K562 (cell line): Measurements from ENCODE around the gene HGS. TPM values are rescaled to one million over a fixed set of nuclear protein-coding genes. Genes with fewer than 3 reads are reported as not detected.

Source experiments
- CBX3 ChIP-seq, 2 experiments: IDR thresholded peaks; 1 replicate in 1 of 2; 2 replicates in 1 of 2; pipeline ENCODE4 v1.6.1; 2012; ENCODE audit warnings: inconsistent platforms in 2 of 2, low read length in 2 of 2, borderline replicate concordance in 1 of 2, control low read depth in 1 of 2
- ETV6 ChIP-seq, 3 experiments: fragments of 150-350 bp in 1 of 3; sonication (generic) in 1 of 3; formaldehyde crosslinking in 1 of 3; IDR thresholded peaks; 2 replicates each; pipeline versions ENCODE4 v1.6.1 to v1.8.0; 2014 to 2022; ENCODE audit warnings: borderline replicate concordance in 2 of 3, low read depth in 2 of 3, antibody characterized with exemption in 1 of 3, low read length in 1 of 3, mild to moderate bottlenecking in 1 of 3, missing genetic modification reagents in 1 of 3
- ILK ChIP-seq: fragments of 450-650 bp; IDR thresholded peaks from 2 replicates; pipeline ENCODE4 v1.6.1; 2016; ENCODE audit warnings: missing genetic modification characterization, low read depth, mild to moderate bottlenecking, missing compliant biosample characterization, moderate library complexity, borderline replicate concordance
- PURB ChIP-seq: sonication (generic); formaldehyde crosslinking; IDR thresholded peaks from 2 replicates; pipeline ENCODE4 v1.9.0; 2021; ENCODE audit warnings: low read depth, mild to moderate bottlenecking, missing genetic modification reagents
- ZNF121 ChIP-seq: sonication (generic); formaldehyde crosslinking; conservative IDR thresholded peaks from 2 replicates; pipeline ENCODE4 v1.8.0; 2022; ENCODE audit warnings: missing genetic modification reagents
- polyA plus RNA-seq, 8 experiments: library from polyadenylated mRNA; depleted of rRNA in 4 of 8; stranded (reverse) in 5 of 8; unstranded in 3 of 8; fragments of >200 nt; fragmentation: Nextera tagmentation in 2 of 8; fragmentation: Illumina TruSeq in 1 of 8; extraction: Ambion mirVana in 2 of 8; extraction: Trizol in 1 of 8; gene quantifications; 2 replicates each; pipeline versions ENCODE4 v1.2.1 to v1.2.3, GENCODE V29; 2011 to 2014; ENCODE audit warnings: inconsistent platforms in 1 of 8, missing spikeins in 1 of 8
- total RNA-seq, 7 experiments: library from RNA; depleted of rRNA in 6 of 7; stranded (reverse); fragments of >200 nt in 6 of 7; fragmentation: Illumina TruSeq in 2 of 7; extraction: Trizol in 2 of 7; gene quantifications; 2 replicates each; pipeline versions ENCODE4 v1.2.1 to v1.2.3, GENCODE V29; 2011 to 2021; ENCODE audit warnings: low replicate concordance in 1 of 7
- TF ChIP-seq, protein P1 (sequence below): fragments of 250-450 bp; sonication (Bioruptor Pico); IDR thresholded peaks from 2 replicates; pipeline ENCODE4 v1.8.0; 2021; ENCODE audit warnings: moderate library complexity, mild to moderate bottlenecking, inconsistent platforms

The HGS gene
- total and polyA plus RNA-seq, 9 of the 15 experiments (the other 6 are each of a cell fraction or from before 2014, with no cell fraction given), result 3.9 to 176 (median 77.1) TPM

DNA sequence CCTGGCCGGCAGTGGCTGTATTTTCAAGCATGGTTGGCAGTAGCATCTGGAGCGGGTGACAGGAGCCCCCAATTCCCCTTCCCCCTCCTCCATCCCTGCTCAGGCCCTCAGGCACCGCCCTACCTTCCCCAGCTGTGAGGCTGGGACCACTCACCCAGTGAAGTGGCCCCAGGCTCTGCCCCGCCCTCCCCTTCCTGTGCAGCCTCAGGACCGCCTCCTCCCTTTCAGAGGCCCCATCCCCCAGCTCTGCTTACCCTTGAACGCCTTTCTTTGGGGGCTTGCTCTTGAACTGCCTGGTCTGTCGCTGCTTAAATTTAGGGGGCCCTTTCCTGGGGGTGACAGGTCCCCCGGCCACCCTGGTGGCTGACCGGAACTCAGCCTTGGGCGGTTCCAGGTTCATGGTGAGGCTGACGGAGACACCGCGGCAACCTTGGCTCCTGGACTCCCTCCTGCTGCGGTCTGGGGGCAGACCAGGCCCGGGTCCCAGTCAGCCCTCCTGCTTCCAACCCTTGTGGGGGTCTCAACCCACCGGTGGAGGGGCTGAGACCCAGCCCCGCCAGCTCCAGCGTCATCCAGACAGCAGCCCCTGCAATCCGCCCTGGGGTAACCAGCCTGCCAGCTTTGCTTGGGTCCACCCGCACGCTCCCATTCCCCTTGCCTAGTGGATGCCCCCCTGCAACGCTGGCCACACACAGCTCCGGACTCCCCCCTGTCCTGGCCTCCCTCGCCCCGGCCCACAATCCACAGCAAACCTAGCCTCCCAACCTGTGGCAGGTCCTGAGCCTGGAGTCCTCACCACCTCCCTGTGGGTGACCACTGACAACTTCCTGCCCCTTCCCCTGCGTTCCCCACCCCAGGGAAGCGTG, 30.7 kb upstream of the HGS start (continued):
- no peak for TF ChIP-seq PURB (CRISPR knock-in tag)
- TF ChIP-seq ETV6 (IDR thresholded peaks at IDR 0.05; ENCODE audit: borderline replicate concordance in 1 of 2, low read depth in 2 of 2, low read length in 1 of 2), result no peak
- no peak for TF ChIP-seq ETV6 (CRISPR knock-in tag; IDR thresholded peaks at IDR 0.05; ENCODE audit: borderline replicate concordance)
- TF ChIP-seq, protein P1, sequence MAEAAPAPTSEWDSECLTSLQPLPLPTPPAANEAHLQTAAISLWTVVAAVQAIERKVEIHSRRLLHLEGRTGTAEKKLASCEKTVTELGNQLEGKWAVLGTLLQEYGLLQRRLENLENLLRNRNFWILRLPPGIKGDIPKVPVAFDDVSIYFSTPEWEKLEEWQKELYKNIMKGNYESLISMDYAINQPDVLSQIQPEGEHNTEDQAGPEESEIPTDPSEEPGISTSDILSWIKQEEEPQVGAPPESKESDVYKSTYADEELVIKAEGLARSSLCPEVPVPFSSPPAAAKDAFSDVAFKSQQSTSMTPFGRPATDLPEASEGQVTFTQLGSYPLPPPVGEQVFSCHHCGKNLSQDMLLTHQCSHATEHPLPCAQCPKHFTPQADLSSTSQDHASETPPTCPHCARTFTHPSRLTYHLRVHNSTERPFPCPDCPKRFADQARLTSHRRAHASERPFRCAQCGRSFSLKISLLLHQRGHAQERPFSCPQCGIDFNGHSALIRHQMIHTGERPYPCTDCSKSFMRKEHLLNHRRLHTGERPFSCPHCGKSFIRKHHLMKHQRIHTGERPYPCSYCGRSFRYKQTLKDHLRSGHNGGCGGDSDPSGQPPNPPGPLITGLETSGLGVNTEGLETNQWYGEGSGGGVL (CRISPR knock-in tag), result no peak
- no peak for TF ChIP-seq ILK (tag)
- no peak for TF ChIP-seq CBX3 (IDR thresholded peaks at IDR 0.05; ENCODE audit: borderline replicate concordance in 1 of 2, low read length in 2 of 2)
- TF ChIP-seq ZNF121 (CRISPR knock-in tag), result no peak
